ACC112 (cell line): Measurements from ENCODE around the gene SLC25A51.

ENCODE experiments used
- H2AFZ ChIP-seq: fragments of 200-600 bp; sonication (generic); one replicate; pipeline ENCODE4 v1.6.0; 2017; ENCODE audit warnings: antibody characterized with exemption, low read length; ENCODE audit not compliant: unreplicated experiment
- H3K27ac ChIP-seq: fragments of 200-600 bp; sonication (generic); 2 replicates; pipeline ENCODE4 v1.5.1; 2014; ENCODE audit warnings: low read depth, mild to moderate bottlenecking, antibody characterized with exemption, low read length, moderate library complexity
- H3K27me3 ChIP-seq: fragments of 200-600 bp; sonication (generic); 2 replicates; pipeline ENCODE4 v1.6.1; 2014; ENCODE audit warnings: mild to moderate bottlenecking, antibody characterized with exemption, low read length, moderate library complexity, mixed read lengths; ENCODE audit not compliant: insufficient read depth
- H3K36me3 ChIP-seq: fragments of 200-600 bp; sonication (generic); 2 replicates; pipeline ENCODE4 v1.6.1; 2016; ENCODE audit warnings: mild to moderate bottlenecking, antibody characterized with exemption, low read length, moderate library complexity, mixed read lengths; ENCODE audit not compliant: insufficient read depth
- H3K4me1 ChIP-seq: fragments of 200-600 bp; sonication (generic); one replicate; pipeline ENCODE4 v1.6.1; 2016; ENCODE audit warnings: low read length, mixed read lengths; ENCODE audit not compliant: insufficient read depth, unreplicated experiment, control insufficient read depth
- H3K4me3 ChIP-seq: fragments of 200-600 bp; sonication (generic); 2 replicates; pipeline ENCODE4 v1.5.1; 2014; ENCODE audit warnings: mild to moderate bottlenecking, low read depth, low read length
- H3K79me2 ChIP-seq: fragments of 200-600 bp; sonication (generic); one replicate; pipeline ENCODE4 v1.6.0; 2016; ENCODE audit warnings: low read length; ENCODE audit not compliant: control insufficient read depth, unreplicated experiment, insufficient read depth

The SLC25A51 gene

GRCh38 chr9:37936965-37937364 lies 33.0 kb upstream of the SLC25A51 start:
- Histone ChIP-seq H3K4me3 (no peak overlapping the region), H3K4me1 (peaks cover 43% of the 10 kb centered on the region), H2AFZ (no peak overlapping the region), H3K36me3 (no peaks in the 10 kb centered on the region), H3K27me3 (no peaks in the 10 kb centered on the region), H3K79me2 (no peaks in the 10 kb centered on the region), H3K27ac (peak overlapping the region; percentile 61)

- Histone ChIP-seq H3K4me1 (peaks cover 42% of the 10 kb centered on the region), H3K79me2 (no peaks in the 10 kb centered on the region), H3K27ac (peak overlapping the region; percentile 61; the same call in 1 of the 2 replicates), H2AFZ (no peak overlapping the region), H3K4me3 (no peak overlapping the region), H3K27me3 (no peaks in the 10 kb centered on the region), H3K36me3 (peaks cover 3% of the 10 kb centered on the region; the same call in 1 of the 2 replicates)
Measured at GRCh38 chr9:37936376-37936775, 32.4 kb upstream of the SLC25A51 start.

GRCh38 chr9:37935096-37935495 lies 31.2 kb upstream of the SLC25A51 start:
- Histone ChIP-seq H3K4me1 (peaks cover 43% of the 10 kb centered on the region), H3K4me3 (no peak overlapping the region), H3K27ac (no peak overlapping the region), H3K27me3 (no peaks in the 10 kb centered on the region), H3K79me2 (no peaks in the 10 kb centered on the region), H3K36me3 (peaks cover 9% of the 10 kb centered on the region; the same call in 1 of the 2 replicates), H2AFZ (no peak overlapping the region)

GRCh38 chr9:37931592-37931991 lies 27.7 kb upstream of the SLC25A51 start:
- no peak overlapping the region for H2AFZ ChIP-seq

GRCh38 chr9:37929441-37929895 lies 25.5 kb upstream of the SLC25A51 start:
- Histone ChIP-seq H3K4me3 (no peak overlapping the region), H3K27me3 (no peaks in the 10 kb centered on the region), H2AFZ (no peak overlapping the region), H3K79me2 (peaks cover 14% of the 10 kb centered on the region), H3K27ac (peak overlapping the region; percentile 47; the same call in 1 of the 2 replicates), H3K36me3 (peaks cover 9% of the 10 kb centered on the region; the same call in 1 of the 2 replicates), H3K4me1 (peaks cover 31% of the 10 kb centered on the region)

More at GRCh38 chr9:37931592-37931991, 27.7 kb upstream of the SLC25A51 start:
- Histone ChIP-seq H3K36me3 (peaks cover 9% of the 10 kb centered on the region; the same call in 1 of the 2 replicates), H3K4me3 (no peak overlapping the region), H3K27me3 (no peaks in the 10 kb centered on the region), H3K4me1 (peaks cover 25% of the 10 kb centered on the region), H3K27ac (no peak overlapping the region), H3K79me2 (peaks cover 9% of the 10 kb centered on the region)

- no peak overlapping the region for H3K4me3 ChIP-seq
- H3K27me3 ChIP-seq = no peaks in the 10 kb centered on the region
- H3K36me3 ChIP-seq = peaks cover 9% of the 10 kb centered on the region; the same call in 1 of the 2 replicates
- peaks cover 14% of the 10 kb centered on the region for H3K79me2 ChIP-seq
- no peak overlapping the region; the same call in 1 of the 2 replicates for H3K27ac ChIP-seq
- H3K4me1 ChIP-seq = peaks cover 31% of the 10 kb centered on the region
- no peak overlapping the region for H2AFZ ChIP-seq
Measured at GRCh38 chr9:37928552-37929430, 24.9 kb upstream of the SLC25A51 start.

GRCh38 chr9:37927601-37928551 lies 23.9 kb upstream of the SLC25A51 start:
- no peaks in the 10 kb centered on the region for H3K27me3 ChIP-seq
- no peak overlapping the region for H3K27ac ChIP-seq
- peaks cover 14% of the 10 kb centered on the region for H3K79me2 ChIP-seq
- H3K36me3 ChIP-seq = peaks cover 9% of the 10 kb centered on the region; the same call in 1 of the 2 replicates
- H3K4me1 ChIP-seq = peaks cover 31% of the 10 kb centered on the region
- H3K4me3 ChIP-seq = no peak overlapping the region
- H2AFZ ChIP-seq = no peak overlapping the region

- Histone ChIP-seq H3K4me3 (no peak overlapping the region), H3K79me2 (peaks cover 14% of the 10 kb centered on the region), H3K27me3 (no peaks in the 10 kb centered on the region), H2AFZ (no peak overlapping the region), H3K27ac (no peak overlapping the region), H3K36me3 (peaks cover 9% of the 10 kb centered on the region; the same call in 1 of the 2 replicates), H3K4me1 (peaks cover 31% of the 10 kb centered on the region)
Measured at GRCh38 chr9:37927132-37927531, 23.2 kb upstream of the SLC25A51 start.

- no peak overlapping the region for H3K27ac ChIP-seq
- no peak overlapping the region for H3K4me3 ChIP-seq
- peaks cover 31% of the 10 kb centered on the region for H3K4me1 ChIP-seq
- peaks cover 9% of the 10 kb centered on the region; the same call in 1 of the 2 replicates for H3K36me3 ChIP-seq
- peaks cover 14% of the 10 kb centered on the region for H3K79me2 ChIP-seq
- H3K27me3 ChIP-seq = no peaks in the 10 kb centered on the region
- no peak overlapping the region for H2AFZ ChIP-seq
Measured at GRCh38 chr9:37926737-37927118, 22.8 kb upstream of the SLC25A51 start.
